CD14-positive monocyte (primary cell): ENCODE measurements around the gene RMRP. TPM values are rescaled to one million over a fixed set of nuclear protein-coding genes. Genes with fewer than 3 reads are reported as not detected.
A peak's percentile ranks its signal among the peaks of the same experiment; 100 is the strongest.

Experiments used
- DNase-seq, 3 donors: peaks; one replicate each; pipeline ENCODE4 v3.0.0-alpha.2; 2011 to 2022
- H2AFZ ChIP-seq: 2 replicates; pipeline ENCODE4 v1.6.0; 2012; ENCODE audit warnings: mild to moderate bottlenecking, low read depth, low read length, inconsistent platforms; ENCODE audit not compliant: insufficient read depth, poor library complexity, severe bottlenecking
- H3K27ac ChIP-seq, 2 donors: 1 replicate in 1 of 2; 2 replicates in 1 of 2; pipeline ENCODE4 v1.5.1; 2012 to 2013; ENCODE audit warnings: low read length in 2 of 2, control low read depth in 1 of 2, inconsistent platforms in 1 of 2, low read depth in 1 of 2, mild to moderate bottlenecking in 1 of 2
- H3K27me3 ChIP-seq, 2 donors: one replicate each; pipeline versions ENCODE4 v1.6.0 to v1.6.1; 2011 to 2013; ENCODE audit warnings: low read length in 2 of 2; ENCODE audit not compliant: control insufficient read depth in 2 of 2, insufficient read depth in 2 of 2
- H3K36me3 ChIP-seq, 2 donors: replicated peaks in 1 of 2; 1 replicate in 1 of 2; 2 replicates in 1 of 2; pipeline versions ENCODE4 v1.5.1 to v1.6.1; 2012 to 2013; ENCODE audit warnings: low read length in 2 of 2, control low read depth in 1 of 2, inconsistent platforms in 1 of 2, mild to moderate bottlenecking in 1 of 2; ENCODE audit not compliant: insufficient read depth in 2 of 2, control insufficient read depth in 1 of 2
- H3K4me1 ChIP-seq, 2 donors: 1 replicate in 1 of 2; 2 replicates in 1 of 2; pipeline versions ENCODE4 v1.5.1 to v1.6.1; 2012 to 2013; ENCODE audit warnings: low read length in 2 of 2, control low read depth in 1 of 2, inconsistent platforms in 1 of 2, mild to moderate bottlenecking in 1 of 2, moderate library complexity in 1 of 2; ENCODE audit not compliant: insufficient read depth in 2 of 2, control insufficient read depth in 1 of 2
- H3K4me2 ChIP-seq: replicated peaks from 2 replicates; pipeline ENCODE3; 2012; ENCODE audit warnings: low read length, moderate library complexity, mild to moderate bottlenecking; ENCODE audit not compliant: poor library complexity, severe bottlenecking; ENCODE audit errors: extremely low read depth
- H3K4me3 ChIP-seq, 3 experiments: fragments of 200-600 bp in 1 of 3; sonication (generic) in 1 of 3; replicated peaks in 1 of 3; 1 replicate in 2 of 3; 2 replicates in 1 of 3; pipeline ENCODE4 v1.5.1; 2011 to 2013; ENCODE audit warnings: low read length in 3 of 3, mild to moderate bottlenecking in 3 of 3, control low read depth in 2 of 3, low read depth in 2 of 3, inconsistent platforms in 1 of 3, moderate library complexity in 1 of 3
- H3K79me2 ChIP-seq: 2 replicates; pipeline ENCODE4 v1.6.0; 2012; ENCODE audit warnings: mild to moderate bottlenecking, control low read depth, inconsistent platforms, low read length, moderate library complexity; ENCODE audit not compliant: insufficient read depth
- H3K9ac ChIP-seq: 2 replicates; pipeline ENCODE4 v1.6.0; 2017; ENCODE audit warnings: low read length, mild to moderate bottlenecking; ENCODE audit not compliant: insufficient read depth, poor library complexity, severe bottlenecking
- H3K9me3 ChIP-seq, 2 donors: replicated peaks in 1 of 2; 1 replicate in 1 of 2; 2 replicates in 1 of 2; pipeline versions ENCODE4 v1.5.1 to v1.6.1; 2012 to 2013; ENCODE audit warnings: low read length in 2 of 2, control low read depth in 1 of 2; ENCODE audit not compliant: control insufficient read depth in 1 of 2, insufficient read depth in 1 of 2
- H4K20me1 ChIP-seq: 2 replicates; pipeline ENCODE4 v1.6.0; 2012; ENCODE audit warnings: mild to moderate bottlenecking, low read length, control low read depth, moderate library complexity; ENCODE audit not compliant: insufficient read depth
- H3K27ac Mint-ChIP-seq, 7 donors: one replicate each; pipeline ENCODE4 v1.8.0; 2020; ENCODE audit warnings: mild to moderate bottlenecking in 7 of 7, mixed read lengths in 7 of 7, moderate library complexity in 6 of 7, inconsistent platforms in 2 of 7
- H3K27me3 Mint-ChIP-seq, 3 donors: one replicate each; pipeline ENCODE4 v1.8.0; 2021 to 2022; ENCODE audit warnings: low read depth in 3 of 3, mild to moderate bottlenecking in 3 of 3, mixed read lengths in 3 of 3, moderate library complexity in 3 of 3, inconsistent platforms in 1 of 3
- H3K36me3 Mint-ChIP-seq, 2 donors: one replicate each; pipeline ENCODE4 v1.8.0; 2020; ENCODE audit warnings: mixed read lengths in 2 of 2, inconsistent platforms in 1 of 2, mild to moderate bottlenecking in 1 of 2
- H3K4me1 Mint-ChIP-seq: one replicate; pipeline ENCODE4 v1.8.0; 2020; ENCODE audit warnings: mild to moderate bottlenecking, mixed read lengths
- H3K4me3 Mint-ChIP-seq, 2 donors: one replicate each; pipeline ENCODE4 v1.8.0; 2020; ENCODE audit warnings: mild to moderate bottlenecking in 2 of 2, mixed read lengths in 2 of 2, moderate library complexity in 1 of 2
- H3K9me3 Mint-ChIP-seq, 7 donors: one replicate each; pipeline ENCODE4 v1.8.0; 2020 to 2022; ENCODE audit warnings: mixed read lengths in 7 of 7, mild to moderate bottlenecking in 6 of 7, moderate library complexity in 6 of 7, inconsistent platforms in 2 of 7
- WGBS: methylation state at CpG from one replicate; pipeline ENCODE4 v1.1.5; 2013; ENCODE audit warnings: missing lambda C conversion rate; ENCODE audit not compliant: insufficient coverage; 5-methylcytosine and 5-hydroxymethylcytosine counted together
- intact Hi-C, 2 donors: fragments of 100-400 bp; cut with micrococcal nuclease; formaldehyde crosslinking; loops; one replicate each; pipeline versions ENCODE4 v1.15.0 to v1.15.1; 2023
- polyA plus RNA-seq, 3 donors: library from polyadenylated mRNA; depleted of rRNA in 1 of 3; unstranded in 2 of 3; stranded (reverse) in 1 of 3; fragments of 300-500 nt in 2 of 3; fragments of >200 nt in 1 of 3; fragmentation: Illumina TruSeq in 2 of 3; gene quantifications; 1 replicate in 2 of 3; 2 replicates in 1 of 3; pipeline ENCODE4 v1.2.3, GENCODE V29; 2012 to 2021
- TF ChIP-seq, protein P1 (sequence below): fragments of 200-600 bp; IDR thresholded peaks from one replicate; pipeline ENCODE4 v1.8.0; 2022; ENCODE audit warnings: antibody characterized with exemption, mild to moderate bottlenecking

Gene RMRP
- polyA plus RNA-seq, 3 donors = 13.3 TPM; not detected in 2

DNA sequence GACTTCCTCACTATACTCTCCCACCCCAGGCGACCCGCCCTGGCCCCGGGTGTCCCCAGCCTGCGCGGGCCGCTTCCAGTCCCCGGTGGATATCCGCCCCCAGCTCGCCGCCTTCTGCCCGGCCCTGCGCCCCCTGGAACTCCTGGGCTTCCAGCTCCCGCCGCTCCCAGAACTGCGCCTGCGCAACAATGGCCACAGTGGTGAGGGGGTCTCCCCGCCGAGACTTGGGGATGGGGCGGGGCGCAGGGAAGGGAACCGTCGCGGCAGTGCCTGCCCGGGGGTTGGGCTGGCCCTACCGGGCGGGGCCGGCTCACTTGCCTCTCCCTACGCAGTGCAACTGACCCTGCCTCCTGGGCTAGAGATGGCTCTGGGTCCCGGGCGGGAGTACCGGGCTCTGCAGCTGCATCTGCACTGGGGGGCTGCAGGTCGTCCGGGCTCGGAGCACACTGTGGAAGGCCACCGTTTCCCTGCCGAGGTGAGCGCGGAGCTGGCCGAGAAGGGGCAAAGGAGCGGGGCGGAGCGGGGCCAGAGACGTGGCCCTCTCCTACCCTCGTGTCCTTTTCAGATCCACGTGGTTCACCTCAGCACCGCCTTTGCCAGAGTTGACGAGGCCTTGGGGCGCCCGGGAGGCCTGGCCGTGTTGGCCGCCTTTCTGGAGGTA is 18.0 kb upstream of the RMRP start:
- intact Hi-C loops = no loop called here
- peaks cover 10% of the 10 kb centered on the region for H3K4me1 Mint-ChIP-seq
- H3K27ac Mint-ChIP-seq = no peak overlapping the region
- WGBS = 10% methylated on average over 51 of the region's 51 CpGs
- no peaks in the 10 kb centered on the region for H3K9me3 ChIP-seq
- H3K79me2 ChIP-seq = no peaks in the 10 kb centered on the region
- peaks cover 12 to 13% of the 10 kb centered on the region in 2 donors for H3K4me1 ChIP-seq
- H3K9me3 Mint-ChIP-seq = peaks cover 0 to 5% (median 2%) of the 10 kb centered on the region in 7 donors
- H3K27me3 ChIP-seq = peaks cover 7 to 27% of the 10 kb centered on the region in 2 donors
- peak overlapping the region; percentile 77 for H3K4me2 ChIP-seq
- TF ChIP-seq, protein P1, sequence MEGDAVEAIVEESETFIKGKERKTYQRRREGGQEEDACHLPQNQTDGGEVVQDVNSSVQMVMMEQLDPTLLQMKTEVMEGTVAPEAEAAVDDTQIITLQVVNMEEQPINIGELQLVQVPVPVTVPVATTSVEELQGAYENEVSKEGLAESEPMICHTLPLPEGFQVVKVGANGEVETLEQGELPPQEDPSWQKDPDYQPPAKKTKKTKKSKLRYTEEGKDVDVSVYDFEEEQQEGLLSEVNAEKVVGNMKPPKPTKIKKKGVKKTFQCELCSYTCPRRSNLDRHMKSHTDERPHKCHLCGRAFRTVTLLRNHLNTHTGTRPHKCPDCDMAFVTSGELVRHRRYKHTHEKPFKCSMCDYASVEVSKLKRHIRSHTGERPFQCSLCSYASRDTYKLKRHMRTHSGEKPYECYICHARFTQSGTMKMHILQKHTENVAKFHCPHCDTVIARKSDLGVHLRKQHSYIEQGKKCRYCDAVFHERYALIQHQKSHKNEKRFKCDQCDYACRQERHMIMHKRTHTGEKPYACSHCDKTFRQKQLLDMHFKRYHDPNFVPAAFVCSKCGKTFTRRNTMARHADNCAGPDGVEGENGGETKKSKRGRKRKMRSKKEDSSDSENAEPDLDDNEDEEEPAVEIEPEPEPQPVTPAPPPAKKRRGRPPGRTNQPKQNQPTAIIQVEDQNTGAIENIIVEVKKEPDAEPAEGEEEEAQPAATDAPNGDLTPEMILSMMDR = no peak
- DNase-seq = peak in 1 of 3 donors; percentile 32
- H3K27me3 Mint-ChIP-seq = peaks cover 24 to 39% (median 31%) of the 10 kb centered on the region in 3 donors
- H3K36me3 ChIP-seq = no peaks in the 10 kb centered on the region
- peak overlapping the region; percentile 83 for H2AFZ ChIP-seq
- no peaks in the 10 kb centered on the region for H4K20me1 ChIP-seq
- H3K4me3 Mint-ChIP-seq = peak overlapping the region; percentile 69 to 87
- peaks cover 0 to 5% of the 10 kb centered on the region in 2 donors for H3K36me3 Mint-ChIP-seq
- H3K9ac ChIP-seq = peak overlapping the region; percentile 41
- H3K4me3 ChIP-seq = peak overlapping the region; percentile 28 to 71 (median 42)
- no peak overlapping the region for H3K27ac ChIP-seq

DNA sequence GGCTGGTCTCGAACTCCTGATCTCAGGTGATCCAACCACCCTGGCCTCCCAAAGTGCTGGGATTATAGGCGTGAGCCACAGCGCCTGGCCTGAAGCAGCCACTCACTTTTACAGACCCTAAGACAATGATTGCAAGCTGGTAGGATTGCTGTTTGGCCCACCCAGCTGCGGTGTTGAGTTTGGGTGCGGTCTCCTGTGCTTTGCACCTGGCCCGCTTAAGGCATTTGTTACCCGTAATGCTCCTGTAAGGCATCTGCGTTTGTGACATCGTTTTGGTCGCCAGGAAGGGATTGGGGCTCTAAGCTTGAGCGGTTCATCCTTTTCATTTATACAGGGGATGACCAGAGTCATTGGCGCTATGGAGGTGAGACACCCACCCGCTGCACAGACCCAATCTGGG is 17.4 kb upstream of the RMRP start:
- H3K4me3 ChIP-seq = peak overlapping the region in 1 of 3 experiments; percentile 71
- peaks cover 0 to 5% (median 2%) of the 10 kb centered on the region in 7 donors for H3K9me3 Mint-ChIP-seq
- WGBS = 53% methylated on average over 10 of the region's 13 CpGs
- H3K9ac ChIP-seq = no peak overlapping the region
- H3K4me3 Mint-ChIP-seq = peak overlapping the region; percentile 69 to 87
- H3K27ac ChIP-seq = no peak overlapping the region
- no peaks in the 10 kb centered on the region for H3K9me3 ChIP-seq
- TF ChIP-seq, protein P1 = no peak
- H3K4me1 ChIP-seq = peaks cover 12 to 13% of the 10 kb centered on the region in 2 donors
- no peaks in the 10 kb centered on the region for H4K20me1 ChIP-seq
- peak overlapping the region; percentile 83 for H2AFZ ChIP-seq
- no peak for DNase-seq
- intact Hi-C loops = no loop called here
- peaks cover 7 to 27% of the 10 kb centered on the region in 2 donors for H3K27me3 ChIP-seq
- peaks cover 0 to 5% of the 10 kb centered on the region in 2 donors for H3K36me3 Mint-ChIP-seq
- H3K79me2 ChIP-seq = no peaks in the 10 kb centered on the region
- peaks cover 24 to 39% (median 31%) of the 10 kb centered on the region in 3 donors for H3K27me3 Mint-ChIP-seq
- H3K27ac Mint-ChIP-seq = no peak overlapping the region
- H3K4me2 ChIP-seq = peak overlapping the region; percentile 77
- peaks cover 10% of the 10 kb centered on the region for H3K4me1 Mint-ChIP-seq
- no peaks in the 10 kb centered on the region for H3K36me3 ChIP-seq
